Measurements from ENCODE around the gene HERC2.

GRCh38 chr15:28097656-28098359, 224.2 kb downstream of the HERC2 start:
- no peak for TF ChIP-seq TAF1 (conservative IDR thresholded peaks at IDR 0.05)
- no peak for TF ChIP-seq CTCF (IDR thresholded peaks at IDR 0.05; ENCODE audit: low read depth, low read length, missing input control)
- TF ChIP-seq ATF3 (IDR thresholded peaks at IDR 0.05): no peak
- no peak for TF ChIP-seq SP1 (IDR thresholded peaks at IDR 0.05)
- no peak for TF ChIP-seq YY1 (IDR thresholded peaks at IDR 0.05)
